ENCODE measurements around the gene VPS33B.
A peak's percentile ranks its signal among the peaks of the same experiment; 100 is the strongest.
"Not testable (repeated sequence)": the region's sequence is repeated elsewhere in the genome, so short reads cannot be mapped to it uniquely, and the experiment has no call there.

The VPS33B gene

GRCh38 chr15:91022075-91022831 is at the start of gene VPS33B:
VPS33B (minus strand) TSS chr15:91022594; CDS start chr15:91022249, 345 bp downstream.
- peak; percentile 76 for DNase-seq

- DNase-seq = no peak
These were observed 49.8 kb upstream of the VPS33B start for GRCh38 chr15:91072161-91072560.

- no peak for DNase-seq
These were observed 48.5 kb upstream of the VPS33B start for GRCh38 chr15:91070872-91071271.

- no peak for DNase-seq
These were observed 46.6 kb upstream of the VPS33B start for GRCh38 chr15:91068966-91069365.

GRCh38 chr15:91068436-91068835 is 46.0 kb upstream of the VPS33B start:
- no peak for DNase-seq

GRCh38 chr15:91067036-91067435 is 44.6 kb upstream of the VPS33B start:
- DNase-seq = no peak

- DNase-seq = no peak
These were observed 43.1 kb upstream of the VPS33B start for GRCh38 chr15:91065505-91065904.

- DNase-seq = no peak
These were observed 39.6 kb upstream of the VPS33B start for GRCh38 chr15:91061997-91062396.

- DNase-seq = no peak
These were observed 38.8 kb upstream of the VPS33B start for GRCh38 chr15:91061230-91061629.

- peak; percentile 27 for DNase-seq
These were observed 33.3 kb upstream of the VPS33B start for GRCh38 chr15:91055548-91056331.

- DNase-seq = no peak
These were observed 32.4 kb upstream of the VPS33B start for GRCh38 chr15:91054816-91055215.

GRCh38 chr15:91051248-91051647 is 28.9 kb upstream of the VPS33B start:
- no peak for DNase-seq

GRCh38 chr15:91050128-91050455 is 27.7 kb upstream of the VPS33B start:
- no peak for DNase-seq

GRCh38 chr15:91049378-91050127 is 27.2 kb upstream of the VPS33B start:
- peak; percentile 45 for DNase-seq

GRCh38 chr15:91047545-91048199 is 25.3 kb upstream of the VPS33B start:
- DNase-seq = no peak

GRCh38 chr15:91046056-91046455 is 23.7 kb upstream of the VPS33B start:
- not testable (repeated sequence) for DNase-seq

- no peak for DNase-seq
These were observed 22.7 kb upstream of the VPS33B start for GRCh38 chr15:91045065-91045464.

GRCh38 chr15:91043202-91043874 is 20.9 kb upstream of the VPS33B start:
- DNase-seq = no peak

GRCh38 chr15:91040856-91041255 is 18.5 kb upstream of the VPS33B start:
- DNase-seq = no peak

GRCh38 chr15:91039996-91040395 is 17.6 kb upstream of the VPS33B start:
- no peak for DNase-seq

GRCh38 chr15:91032919-91033803 is 10.8 kb upstream of the VPS33B start:
- DNase-seq = peak; percentile 46
